NCI-H345 treated with DMSO at 0.1 percent for 48 hours (cell line): ENCODE results near the gene GKN1.
A peak's percentile ranks its signal among the peaks of the same experiment; 100 is the strongest.

Experiments
- DNase-seq: peaks from one replicate; lab custom pipeline; 2025; ENCODE audit not compliant: unreplicated experiment; lab: John Stamatoyannopoulos, UW

The GKN1 gene

GRCh38 chr2:69007169-69007568 lies 32.7 kb downstream of the GKN1 start:
- DNase-seq = no peak

- no peak for DNase-seq
These were observed 33.2 kb downstream of the GKN1 start for GRCh38 chr2:69007603-69008002.

GRCh38 chr2:69010437-69011194 lies 36.2 kb downstream of the GKN1 start:
- no peak for DNase-seq

- DNase-seq = no peak
These were observed 37.2 kb downstream of the GKN1 start for GRCh38 chr2:69011611-69012157.

- peak; percentile 53 for DNase-seq
These were observed 38.1 kb downstream of the GKN1 start for GRCh38 chr2:69012310-69013141.

- DNase-seq = peak; percentile 46
These were observed 38.9 kb downstream of the GKN1 start, which contains the start of gene ANTXR1 for GRCh38 chr2:69013142-69013839. Gene ANTXR1, plus strand, starts transcription at chr2:69013179. Its CDS starts 321 bp downstream, at chr2:69013500.

- peak; percentile 8 for DNase-seq
These were observed 39.7 kb downstream of the GKN1 start for GRCh38 chr2:69013840-69014821.

- DNase-seq = no peak
These were observed 42.6 kb downstream of the GKN1 start for GRCh38 chr2:69017080-69017479.

GRCh38 chr2:69017835-69018234 lies 43.4 kb downstream of the GKN1 start:
- no peak for DNase-seq

- DNase-seq = no peak
These were observed 44.3 kb downstream of the GKN1 start for GRCh38 chr2:69018678-69019095.

- no peak for DNase-seq
These were observed 46.3 kb downstream of the GKN1 start for GRCh38 chr2:69020496-69021426.

GRCh38 chr2:69021727-69022126 lies 47.3 kb downstream of the GKN1 start:
- no peak for DNase-seq

GRCh38 chr2:69022548-69022947 lies 48.1 kb downstream of the GKN1 start:
- no peak for DNase-seq

GRCh38 chr2:69023236-69023635 lies 48.8 kb downstream of the GKN1 start:
- no peak for DNase-seq

GRCh38 chr2:69026026-69026425 lies 51.6 kb downstream of the GKN1 start:
- peak; percentile 15 for DNase-seq

- no peak for DNase-seq
These were observed 52.4 kb downstream of the GKN1 start for GRCh38 chr2:69026691-69027459.
